ENCODE results near the gene PRKX.
"Not testable (repeated sequence)": the region's sequence is repeated elsewhere in the genome, so short reads cannot be mapped to it uniquely, and the experiment has no call there.

The PRKX gene

DNA sequence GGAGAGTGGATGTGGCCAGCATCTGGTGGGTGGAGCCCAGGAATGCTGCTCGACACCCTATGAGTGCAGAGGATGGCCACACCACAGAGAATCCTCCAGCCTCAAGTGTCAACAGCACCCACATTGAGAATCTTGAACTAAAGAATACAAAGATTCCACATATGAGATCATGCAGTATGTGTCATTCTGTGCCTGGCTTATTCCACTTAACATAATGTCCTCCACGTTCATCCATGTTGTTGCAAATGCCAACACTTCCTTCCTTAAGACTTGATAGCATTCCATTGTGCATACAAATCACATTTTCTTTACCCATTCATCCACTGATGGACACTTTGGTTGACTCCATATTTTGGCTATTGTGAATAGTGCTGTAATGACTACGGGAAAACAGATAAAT is 145.8 kb downstream of the PRKX start:
- TF ChIP-seq ZNF565 (CRISPR knock-in tag; conservative IDR thresholded peaks at IDR 0.05; ENCODE audit: low read depth) = no peak
- no peak for ATAC-seq

DNA sequence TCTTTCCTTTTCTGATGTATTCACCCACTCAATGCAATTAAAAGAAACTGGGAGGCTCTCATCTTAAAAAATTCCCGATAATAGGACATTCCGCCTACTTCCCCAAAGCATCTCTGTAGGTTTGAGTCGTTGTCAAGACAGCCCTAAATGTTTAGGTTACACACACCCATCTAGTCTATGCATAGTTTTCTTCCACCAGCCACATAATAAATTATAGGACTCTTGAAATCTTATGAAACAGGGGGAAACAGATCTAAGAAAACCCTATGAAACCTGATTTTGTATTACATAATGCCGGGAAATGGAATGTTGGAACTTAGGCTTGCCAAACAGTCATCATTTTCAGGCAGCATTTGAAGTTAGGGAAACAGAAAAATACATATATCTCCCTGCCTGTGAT is 150.0 kb downstream of the PRKX start:
- TF ChIP-seq TCF4 (CRISPR knock-in tag; IDR thresholded peaks at IDR 0.05; ENCODE audit: borderline replicate concordance) = no peak
- TF ChIP-seq, protein P1, sequence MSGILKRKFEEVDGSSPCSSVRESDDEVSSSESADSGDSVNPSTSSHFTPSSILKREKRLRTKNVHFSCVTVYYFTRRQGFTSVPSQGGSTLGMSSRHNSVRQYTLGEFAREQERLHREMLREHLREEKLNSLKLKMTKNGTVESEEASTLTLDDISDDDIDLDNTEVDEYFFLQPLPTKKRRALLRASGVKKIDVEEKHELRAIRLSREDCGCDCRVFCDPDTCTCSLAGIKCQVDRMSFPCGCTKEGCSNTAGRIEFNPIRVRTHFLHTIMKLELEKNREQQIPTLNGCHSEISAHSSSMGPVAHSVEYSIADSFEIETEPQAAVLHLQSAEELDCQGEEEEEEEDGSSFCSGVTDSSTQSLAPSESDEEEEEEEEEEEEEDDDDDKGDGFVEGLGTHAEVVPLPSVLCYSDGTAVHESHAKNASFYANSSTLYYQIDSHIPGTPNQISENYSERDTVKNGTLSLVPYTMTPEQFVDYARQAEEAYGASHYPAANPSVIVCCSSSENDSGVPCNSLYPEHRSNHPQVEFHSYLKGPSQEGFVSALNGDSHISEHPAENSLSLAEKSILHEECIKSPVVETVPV (CRISPR knock-in tag; IDR thresholded peaks at IDR 0.05) = no peak
- ATAC-seq = no peak

DNA sequence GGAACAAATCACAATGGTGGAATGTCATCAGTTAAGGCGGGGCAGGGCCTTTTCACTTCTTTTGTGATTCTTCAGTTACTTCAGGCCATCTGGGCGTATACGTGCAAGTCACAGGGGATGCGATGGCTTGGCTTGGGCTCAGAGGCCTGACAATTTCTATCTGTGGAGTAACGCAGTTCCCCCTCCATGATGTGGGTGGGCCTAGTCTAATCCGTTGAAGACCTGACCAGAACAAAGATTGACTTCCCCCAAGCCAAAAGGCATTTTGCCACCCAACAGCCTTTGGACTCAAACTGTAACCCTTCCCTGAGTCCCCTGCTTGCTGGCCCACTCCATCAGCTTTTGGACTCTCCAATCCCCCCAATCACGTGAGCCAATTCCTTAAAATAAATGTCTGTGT is 153.4 kb downstream of the PRKX start:
- not testable (repeated sequence) for ATAC-seq
